NCI-H2171 (cell line): ENCODE data around the gene IRF2.

Experiments used
- DNase-seq: peaks from one replicate; lab custom pipeline; 2025; lab: John Stamatoyannopoulos, UW

The IRF2 gene

DNA sequence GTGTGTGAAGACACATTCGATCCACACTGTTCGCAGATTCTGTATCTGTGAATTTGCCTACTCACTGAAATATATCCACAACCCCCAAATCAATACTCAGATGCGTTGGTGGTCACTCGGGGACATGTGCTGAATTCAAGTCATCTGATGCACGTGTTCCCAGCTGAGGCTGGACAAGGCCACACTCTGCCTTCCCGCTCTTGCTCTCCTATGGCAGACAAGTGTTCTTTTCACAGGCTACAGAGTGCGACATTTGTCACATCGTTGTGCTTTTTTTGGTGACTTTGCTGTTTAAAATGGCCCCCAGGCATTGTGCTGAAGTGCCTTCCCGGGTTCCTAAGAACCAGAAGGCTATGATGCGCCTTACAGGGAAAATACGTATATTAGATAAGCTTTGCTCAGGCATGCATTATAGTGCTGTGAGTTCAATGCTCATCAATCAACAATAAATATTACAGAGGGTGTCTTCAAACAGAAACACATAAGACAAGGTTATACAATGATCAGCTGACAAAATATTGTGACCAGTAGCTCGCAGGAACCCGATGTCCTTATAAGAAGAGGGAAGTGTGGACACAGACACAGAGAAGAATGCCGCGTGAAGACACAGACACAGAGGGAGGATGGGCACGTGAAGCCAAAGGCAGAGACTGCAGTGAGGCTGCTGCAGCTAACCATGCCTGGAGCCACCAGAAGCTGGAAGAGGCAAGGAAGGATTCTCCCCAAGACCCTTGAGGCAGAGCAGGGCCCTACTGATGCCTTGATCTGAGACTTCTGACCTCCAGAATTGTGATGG, 42.0 kb downstream of the IRF2 start:
- DNase-seq = no peak

- DNase-seq = no peak
Measured at GRCh38 chr4:184430163-184430562, 44.2 kb downstream of the IRF2 start.

DNA sequence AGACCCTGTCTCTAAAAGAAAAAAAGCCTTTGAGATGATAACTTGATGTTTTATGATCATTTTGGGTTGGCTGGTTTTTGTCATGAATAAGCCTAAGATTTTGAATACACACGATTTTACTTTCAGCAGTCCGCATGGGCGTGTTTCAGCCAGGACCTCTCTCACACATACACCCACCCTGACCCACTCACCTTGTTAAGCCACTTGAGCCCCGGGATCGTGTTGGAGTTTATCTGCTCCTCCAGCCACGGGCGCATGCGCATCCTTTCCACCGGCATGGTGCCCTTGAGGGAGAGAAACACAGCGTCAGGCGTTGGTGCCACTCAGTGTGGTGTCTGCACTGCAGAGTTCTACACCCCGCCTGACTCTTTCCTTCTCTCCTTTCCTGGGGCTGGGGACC, 45.6 kb downstream of the IRF2 start:
- no peak for DNase-seq

GRCh38 chr4:184427687-184428086, 46.7 kb downstream of the IRF2 start:
- no peak for DNase-seq

DNA sequence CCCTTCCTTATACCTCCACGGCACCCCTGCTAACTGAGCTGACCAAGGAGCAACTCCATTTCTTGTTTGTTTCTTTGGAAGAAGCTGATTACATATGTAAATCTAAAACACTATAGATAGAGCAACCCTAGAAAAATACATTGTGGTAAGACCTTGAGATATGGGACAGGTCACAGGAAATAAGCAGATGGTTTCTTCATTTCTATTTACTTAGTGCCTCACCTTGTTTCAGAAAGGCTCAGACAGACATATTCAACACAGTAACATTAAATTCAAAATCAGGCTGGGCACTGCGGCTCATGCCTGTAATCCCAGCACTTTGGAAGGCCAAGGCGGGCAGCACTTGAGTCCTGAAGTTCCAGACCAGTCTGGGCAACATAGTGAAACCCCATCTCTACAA, 47.3 kb downstream of the IRF2 start:
- DNase-seq = no peak

GRCh38 chr4:184424993-184425758, 49.2 kb downstream of the IRF2 start:
- no peak for DNase-seq

- no peak for DNase-seq
Measured at GRCh38 chr4:184424279-184424678, 50.1 kb downstream of the IRF2 start.

DNA sequence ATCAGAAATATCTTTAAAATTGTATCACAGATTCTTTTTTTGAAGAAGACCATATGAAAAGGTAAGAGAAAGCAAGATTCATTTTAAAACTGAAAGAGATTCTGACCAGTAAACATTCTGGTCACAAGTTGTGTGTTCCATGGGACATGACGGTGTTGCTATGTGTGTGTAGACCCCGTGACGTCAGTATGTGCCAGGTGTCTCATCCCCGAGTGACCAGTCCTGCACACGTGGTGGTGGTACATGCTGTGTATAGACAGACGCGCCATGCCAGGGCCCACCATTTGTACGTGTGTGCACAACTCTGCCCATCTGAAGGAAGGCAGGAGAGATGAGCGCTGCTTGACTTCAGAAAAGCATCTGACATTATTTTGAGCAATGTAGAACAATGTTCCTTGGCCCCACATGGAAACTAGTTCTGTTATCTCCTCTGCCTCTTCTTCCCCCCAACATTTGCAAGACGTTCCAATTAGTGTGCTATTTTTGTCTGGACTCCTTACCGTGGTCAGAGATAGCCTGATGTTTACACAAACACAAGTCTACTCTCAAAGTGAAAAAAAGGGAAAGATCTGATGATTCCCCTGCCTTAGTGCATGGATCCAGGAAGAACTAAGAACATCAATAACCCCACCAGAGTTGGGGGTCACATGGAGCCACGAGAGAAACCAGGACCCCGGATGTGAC, 51.2 kb downstream of the IRF2 start:
- no peak for DNase-seq

DNA sequence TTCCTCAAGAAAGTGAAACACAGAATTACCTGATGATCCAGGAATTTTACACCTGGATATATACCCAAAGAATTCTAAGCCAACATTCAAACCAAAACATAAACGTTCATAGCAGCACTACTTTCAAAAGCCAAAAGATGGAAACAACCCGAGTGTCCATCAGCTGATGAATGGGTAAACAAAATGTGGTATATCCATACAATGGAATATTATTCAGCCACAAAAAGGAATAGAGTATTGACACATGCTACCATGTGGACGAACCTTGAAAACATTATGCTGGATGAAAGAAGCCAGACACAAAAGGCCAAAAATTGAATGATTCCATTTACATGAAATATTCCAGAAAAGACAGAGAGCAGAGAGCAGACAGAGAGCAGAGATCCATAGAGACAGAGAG, 52.0 kb downstream of the IRF2 start:
- DNase-seq = no peak

- no peak for DNase-seq
Measured at GRCh38 chr4:184421533-184422155, 52.7 kb downstream of the IRF2 start.

GRCh38 chr4:184420881-184421416, 53.4 kb downstream of the IRF2 start:
- no peak for DNase-seq

DNA sequence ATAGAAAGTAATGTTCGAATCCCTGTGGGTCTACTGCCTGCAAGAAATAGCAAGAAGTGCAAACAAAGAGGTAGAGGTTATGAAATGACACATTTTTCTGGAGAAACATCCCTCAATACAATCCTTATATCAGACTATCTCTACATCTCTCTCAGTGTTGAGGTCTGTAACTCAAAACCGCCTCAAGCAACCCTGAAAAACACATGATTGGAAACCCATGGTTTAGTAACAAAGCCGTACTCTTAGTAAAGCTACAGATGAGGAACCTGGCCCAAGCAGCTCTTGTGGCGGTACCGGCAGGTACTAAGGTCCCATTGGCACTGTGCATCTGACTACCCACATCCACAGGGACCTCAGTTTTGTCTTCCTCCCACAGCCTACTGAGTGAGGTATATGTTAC, 53.9 kb downstream of the IRF2 start:
- no peak for DNase-seq

DNA sequence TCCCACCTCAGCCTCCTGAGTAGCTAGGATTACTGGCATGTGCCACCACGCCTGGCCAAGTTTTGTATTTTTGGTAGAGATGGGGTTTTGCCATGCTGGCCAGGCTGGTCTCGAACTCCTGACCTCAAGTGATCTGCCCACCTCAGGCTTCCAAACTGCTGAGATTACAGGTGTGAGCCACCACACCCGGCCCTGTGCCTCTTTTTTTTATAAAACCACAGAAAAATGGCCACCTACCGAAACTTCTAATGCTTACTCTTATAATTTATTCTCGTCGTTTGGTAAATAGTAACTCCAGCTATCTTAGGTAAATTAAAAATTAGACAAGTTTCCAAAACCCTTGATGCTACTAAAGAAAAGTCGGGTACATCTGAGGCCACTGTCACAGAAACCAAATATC, 54.4 kb downstream of the IRF2 start:
- no peak for DNase-seq

- DNase-seq = no peak
Measured at GRCh38 chr4:184417802-184418511, 56.4 kb downstream of the IRF2 start.

GRCh38 chr4:184416913-184417734, 57.2 kb downstream of the IRF2 start:
- no peak for DNase-seq

GRCh38 chr4:184415071-184415470, 59.3 kb downstream of the IRF2 start:
- no peak for DNase-seq

DNA sequence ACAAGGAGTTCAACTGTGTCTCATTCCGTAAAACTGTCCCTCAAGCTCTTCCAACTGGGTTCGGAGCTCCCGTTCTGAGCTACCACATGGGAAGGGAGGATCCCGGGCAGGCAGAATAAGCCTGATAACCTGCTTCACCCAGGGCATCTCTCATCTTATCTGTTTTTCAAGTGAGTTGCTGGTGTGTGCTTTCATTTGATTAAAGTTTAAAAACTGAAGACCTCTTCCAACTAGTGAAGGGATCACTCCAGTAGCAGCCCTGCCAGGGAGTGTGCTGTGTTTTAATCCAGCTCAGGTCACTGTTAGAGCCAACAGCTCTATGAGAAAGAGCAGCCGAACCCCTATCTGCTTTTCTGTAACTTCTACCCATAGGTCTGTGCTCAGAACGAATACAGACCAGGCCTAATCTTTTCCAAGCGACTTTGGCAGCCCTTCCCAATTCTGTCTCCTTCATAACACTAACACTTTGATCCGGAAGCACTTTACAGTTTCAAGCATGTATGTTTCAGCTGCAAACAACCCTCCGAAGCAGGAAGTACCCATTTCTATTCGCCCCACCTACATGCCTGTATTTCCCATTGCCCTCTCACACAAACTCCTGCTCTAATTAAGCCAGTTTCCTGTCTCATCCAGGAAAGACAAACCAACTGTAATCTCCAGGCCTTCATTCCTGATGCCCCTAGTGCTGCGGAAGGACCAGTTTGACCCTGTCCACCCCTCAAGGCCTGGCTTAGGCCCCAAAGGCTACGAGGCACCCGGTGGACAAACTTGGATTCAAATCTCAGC, 60.9 kb downstream of the IRF2 start:
- no peak for DNase-seq

GRCh38 chr4:184410748-184411147, 63.6 kb downstream of the IRF2 start:
- no peak for DNase-seq

DNA sequence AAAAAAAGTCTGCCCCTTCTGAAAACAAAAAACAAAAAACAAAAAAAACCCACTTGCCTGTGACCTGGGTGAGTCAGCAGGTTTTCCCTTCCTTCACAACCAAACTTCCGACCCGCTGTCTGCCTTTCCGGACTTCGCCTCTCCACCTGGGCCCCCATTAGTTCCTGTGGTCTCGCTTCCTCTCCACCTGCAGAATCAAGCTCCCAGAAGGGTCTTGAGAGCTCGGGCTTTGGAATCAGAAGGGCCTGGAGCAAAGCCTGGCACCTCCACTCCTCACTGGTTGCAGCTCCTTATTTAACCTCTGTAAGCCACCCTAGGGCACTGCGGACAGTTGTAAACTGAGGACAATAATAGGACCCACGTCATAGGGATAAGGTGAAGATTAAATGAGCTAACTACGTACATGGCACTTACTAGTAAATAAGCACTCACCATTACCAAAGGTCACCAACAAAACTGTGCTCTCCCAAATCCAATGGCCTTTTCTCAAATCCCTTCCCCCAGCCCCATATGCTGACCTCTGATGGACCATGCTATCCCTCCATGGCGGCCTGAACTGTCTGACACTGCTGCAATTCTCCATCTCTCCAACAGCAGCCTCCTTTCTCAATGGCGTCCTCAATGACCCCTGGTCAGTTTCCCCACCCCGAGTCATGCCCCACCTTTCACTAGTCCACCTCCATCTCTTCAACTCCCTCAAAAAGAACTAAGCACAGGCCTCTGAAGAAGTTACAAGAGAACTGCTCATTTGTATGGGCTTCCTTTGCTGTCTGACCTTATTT, 64.2 kb downstream of the IRF2 start:
- no peak for DNase-seq
